Trophoblast cell (in vitro differentiated cells and primary cell): ENCODE measurements around the gene ANKRD6.

ENCODE experiments used
- DNase-seq, 2 donors: peaks; one replicate each; pipeline ENCODE4 v3.0.0-alpha.2; 2016
- H2AFZ ChIP-seq: 2 replicates; pipeline ENCODE4 v1.6.1; 2013; ENCODE audit warnings: low read length, moderate library complexity, mild to moderate bottlenecking; ENCODE audit not compliant: insufficient read depth, poor library complexity
- H2AK5ac ChIP-seq: 2 replicates; pipeline ENCODE4 v1.6.1; 2013; ENCODE audit warnings: mild to moderate bottlenecking, low read length
- H2BK120ac ChIP-seq: 2 replicates; pipeline ENCODE4 v1.6.1; 2013; ENCODE audit warnings: low read length, mild to moderate bottlenecking, moderate library complexity; ENCODE audit not compliant: insufficient read depth, poor library complexity
- H2BK12ac ChIP-seq: 2 replicates; pipeline ENCODE4 v1.6.1; 2013; ENCODE audit warnings: mild to moderate bottlenecking, low read length, moderate library complexity
- H2BK5ac ChIP-seq: 2 replicates; pipeline ENCODE4 v1.6.1; 2013; ENCODE audit warnings: low read length, low read depth, moderate library complexity, mild to moderate bottlenecking; ENCODE audit not compliant: poor library complexity
- H3K14ac ChIP-seq: 2 replicates; pipeline ENCODE4 v1.6.1; 2013; ENCODE audit warnings: mild to moderate bottlenecking, low read length
- H3K18ac ChIP-seq: 2 replicates; pipeline ENCODE4 v1.6.1; 2013; ENCODE audit warnings: mild to moderate bottlenecking, low read length
- H3K23ac ChIP-seq: 2 replicates; pipeline ENCODE4 v1.6.1; 2013; ENCODE audit warnings: low read length
- H3K27ac ChIP-seq: 2 replicates; pipeline ENCODE4 v1.5.1; 2013; ENCODE audit warnings: low read depth, mild to moderate bottlenecking, inconsistent platforms, low read length, moderate library complexity
- H3K27me3 ChIP-seq: 2 replicates; pipeline ENCODE4 v1.6.1; 2013; ENCODE audit warnings: inconsistent platforms, mild to moderate bottlenecking, low read length, moderate library complexity; ENCODE audit not compliant: insufficient read depth
- H3K36me3 ChIP-seq, 2 experiments: 1 replicate in 1 of 2; 2 replicates in 1 of 2; pipeline ENCODE4 v1.6.1; 2013; ENCODE audit warnings: low read length in 2 of 2, mild to moderate bottlenecking in 2 of 2, moderate library complexity in 1 of 2; ENCODE audit not compliant: insufficient read depth in 2 of 2, control insufficient read depth in 1 of 2
- H3K4ac ChIP-seq: 2 replicates; pipeline ENCODE4 v1.6.1; 2013; ENCODE audit warnings: low read depth, mild to moderate bottlenecking, low read length, moderate library complexity
- H3K4me1 ChIP-seq, 2 experiments: 1 replicate in 1 of 2; 2 replicates in 1 of 2; pipeline ENCODE4 v1.6.1; 2013; ENCODE audit warnings: low read length in 2 of 2, mild to moderate bottlenecking in 2 of 2, moderate library complexity in 1 of 2; ENCODE audit not compliant: insufficient read depth in 2 of 2, control insufficient read depth in 1 of 2
- H3K4me2 ChIP-seq: 2 replicates; pipeline ENCODE4 v1.6.1; 2013; ENCODE audit warnings: inconsistent platforms, mild to moderate bottlenecking, low read length, moderate library complexity
- H3K4me3 ChIP-seq: 2 replicates; pipeline ENCODE4 v1.5.1; 2013; ENCODE audit warnings: mild to moderate bottlenecking, low read depth, low read length, inconsistent platforms
- H3K79me1 ChIP-seq: one replicate; pipeline ENCODE4 v1.6.1; 2013; ENCODE audit warnings: low read length
- H3K79me2 ChIP-seq: 2 replicates; pipeline ENCODE4 v1.6.1; 2013; ENCODE audit warnings: low read length, mild to moderate bottlenecking; ENCODE audit not compliant: control insufficient read depth, insufficient read depth, poor library complexity
- H3K9ac ChIP-seq: 2 replicates; pipeline ENCODE4 v1.6.1; 2013; ENCODE audit warnings: mild to moderate bottlenecking, low read length
- H3K9me3 ChIP-seq: 2 replicates; pipeline ENCODE4 v1.6.1; 2013; ENCODE audit warnings: low read depth, mild to moderate bottlenecking, control low read depth, inconsistent platforms, low read length; ENCODE audit not compliant: insufficient read depth
- H4K12ac ChIP-seq: 2 replicates; pipeline ENCODE4 v1.6.1; 2013; ENCODE audit warnings: low read depth, mild to moderate bottlenecking, low read length, moderate library complexity
- H4K8ac ChIP-seq: 2 replicates; pipeline ENCODE4 v1.6.1; 2013; ENCODE audit warnings: low read depth, mild to moderate bottlenecking, low read length, moderate library complexity
- H4K91ac ChIP-seq: one replicate; pipeline ENCODE4 v1.6.1; 2013; ENCODE audit warnings: low read depth, mild to moderate bottlenecking, low read length, moderate library complexity
- WGBS: extraction: QIAGEN DNeasy Blood & Tissue Kit; methylation state at CpG from one replicate; pipeline ENCODE4 v1.1.7; 2013; ENCODE audit warnings: missing lambda C conversion rate; ENCODE audit not compliant: insufficient read length, insufficient coverage; ENCODE audit errors: extremely low coverage; 5-methylcytosine and 5-hydroxymethylcytosine counted together

Gene ANKRD6

DNA sequence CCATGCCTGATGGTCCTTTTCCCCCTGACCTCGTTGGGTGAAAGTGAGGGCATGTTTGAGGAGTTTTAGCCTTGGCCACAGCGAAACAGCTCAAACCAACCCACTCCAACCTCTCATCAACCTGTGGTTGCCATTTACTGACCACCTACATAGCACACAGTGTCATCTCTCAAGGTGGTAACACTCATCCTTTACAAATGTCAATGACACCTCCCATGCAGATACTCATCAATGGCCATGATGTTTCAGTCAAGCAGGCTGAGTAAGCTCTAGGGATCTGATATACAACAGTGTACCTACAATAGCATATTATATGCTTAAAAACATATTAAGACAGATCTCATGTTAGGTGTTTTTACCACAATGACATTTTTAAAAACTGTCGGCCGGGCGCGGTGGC, 30.2 kb upstream of the ANKRD6 start:
- Histone ChIP-seq H3K9me3 (no peaks in the 10 kb centered on the region), H2AK5ac (no peak overlapping the region), H3K27me3 (no peaks in the 10 kb centered on the region), H2BK120ac (no peak overlapping the region), H3K4me2 (no peak overlapping the region), H4K12ac (no peak overlapping the region), H2BK12ac (no peak overlapping the region), H2BK5ac (no peak overlapping the region), H3K9ac (no peak overlapping the region), H3K27ac (no peak overlapping the region), H4K91ac (no peak overlapping the region), H3K36me3 (no peaks in the 10 kb centered on the region), H3K4ac (no peak overlapping the region), H3K14ac (no peak overlapping the region), H3K4me1 (no peaks in the 10 kb centered on the region), H3K79me2 (no peaks in the 10 kb centered on the region), H3K79me1 (no peaks in the 10 kb centered on the region), H3K23ac (no peak overlapping the region), H3K18ac (no peak overlapping the region), H3K4me3 (no peak overlapping the region), H4K8ac (no peak overlapping the region), H2AFZ (no peak overlapping the region)
- DNase-seq: no peak
- WGBS: no CpG with 5 or more reads among the region's 6 CpGs

DNA sequence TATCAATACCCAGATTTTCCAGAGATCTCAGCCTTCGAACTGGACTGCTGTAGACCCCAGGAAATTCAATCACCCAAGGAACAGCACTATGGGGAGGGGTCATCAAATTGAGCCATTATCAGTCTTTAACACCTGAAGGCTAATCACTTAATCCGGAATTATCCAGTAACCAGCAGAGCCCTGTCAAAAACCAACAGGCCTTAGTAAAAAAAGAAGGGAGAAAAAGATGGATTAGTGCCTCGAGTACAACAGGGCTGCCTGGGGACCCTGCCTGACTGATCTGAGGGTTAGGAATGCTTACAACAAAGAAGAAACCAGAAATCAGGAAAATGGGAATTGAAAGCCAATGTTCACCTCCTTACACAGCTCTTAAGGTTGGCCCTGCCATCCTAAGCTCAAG, 28.4 kb upstream of the ANKRD6 start:
- Histone ChIP-seq H3K4ac (no peak overlapping the region), H3K9ac (no peak overlapping the region), H2BK120ac (no peak overlapping the region), H3K36me3 (no peaks in the 10 kb centered on the region), H4K12ac (no peak overlapping the region), H3K14ac (no peak overlapping the region), H2AFZ (no peak overlapping the region), H4K91ac (no peak overlapping the region), H3K4me1 (no peaks in the 10 kb centered on the region), H3K23ac (no peak overlapping the region), H3K79me1 (no peaks in the 10 kb centered on the region), H4K8ac (no peak overlapping the region), H3K79me2 (no peaks in the 10 kb centered on the region), H3K18ac (no peak overlapping the region), H2AK5ac (no peak overlapping the region), H3K4me3 (no peak overlapping the region), H2BK5ac (no peak overlapping the region), H3K27ac (no peak overlapping the region), H3K27me3 (peaks cover 4% of the 10 kb centered on the region), H2BK12ac (no peak overlapping the region), H3K9me3 (no peaks in the 10 kb centered on the region), H3K4me2 (no peak overlapping the region)
- DNase-seq: no peak
- no CpG with 5 or more reads among the region's 3 CpGs for WGBS

DNA sequence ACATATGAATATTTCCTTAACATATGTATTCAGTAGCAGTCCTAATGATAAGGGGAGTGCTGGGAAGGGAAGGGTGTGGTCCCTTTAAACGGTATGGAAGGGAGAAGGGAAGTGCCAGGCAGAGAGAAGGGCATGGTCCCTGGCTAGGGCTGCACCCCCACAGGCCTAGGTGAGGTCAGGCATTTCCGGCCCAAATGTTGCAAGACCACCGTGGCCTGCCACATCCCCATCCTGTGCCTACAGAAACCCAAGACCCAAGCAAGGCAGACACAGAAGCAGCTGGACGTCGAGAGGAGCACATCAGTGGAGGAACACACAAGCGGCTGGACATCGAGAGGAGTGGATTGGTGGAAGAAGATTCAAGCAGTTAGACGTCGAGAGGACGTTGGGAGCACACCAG, 26.8 kb upstream of the ANKRD6 start:
- WGBS: no CpG with 5 or more reads among the region's 10 CpGs
- no peak overlapping the region for H2BK5ac ChIP-seq
- no peak overlapping the region for H3K23ac ChIP-seq
- H2BK12ac ChIP-seq: no peak overlapping the region
- H3K14ac ChIP-seq: no peak overlapping the region
- no peak overlapping the region for H3K9ac ChIP-seq
- H3K4ac ChIP-seq: no peak overlapping the region
- peak overlapping the region; percentile 49 for H3K4me3 ChIP-seq
- H3K36me3 ChIP-seq: no peaks in the 10 kb centered on the region
- H3K4me2 ChIP-seq: no peak overlapping the region
- H3K79me1 ChIP-seq: no peaks in the 10 kb centered on the region
- H2AFZ ChIP-seq: no peak overlapping the region
- H3K79me2 ChIP-seq: no peaks in the 10 kb centered on the region
- no peak overlapping the region for H3K27ac ChIP-seq
- H4K91ac ChIP-seq: no peak overlapping the region
- H3K18ac ChIP-seq: no peak overlapping the region
- no peak overlapping the region for H4K8ac ChIP-seq
- H3K27me3 ChIP-seq: peaks cover 16% of the 10 kb centered on the region
- no peak overlapping the region for H4K12ac ChIP-seq
- peaks cover 0 to 2% of the 10 kb centered on the region in 2 experiments for H3K4me1 ChIP-seq
- no peak overlapping the region for H2BK120ac ChIP-seq
- no peak overlapping the region for H2AK5ac ChIP-seq
- DNase-seq: no peak
- H3K9me3 ChIP-seq: no peaks in the 10 kb centered on the region

DNA sequence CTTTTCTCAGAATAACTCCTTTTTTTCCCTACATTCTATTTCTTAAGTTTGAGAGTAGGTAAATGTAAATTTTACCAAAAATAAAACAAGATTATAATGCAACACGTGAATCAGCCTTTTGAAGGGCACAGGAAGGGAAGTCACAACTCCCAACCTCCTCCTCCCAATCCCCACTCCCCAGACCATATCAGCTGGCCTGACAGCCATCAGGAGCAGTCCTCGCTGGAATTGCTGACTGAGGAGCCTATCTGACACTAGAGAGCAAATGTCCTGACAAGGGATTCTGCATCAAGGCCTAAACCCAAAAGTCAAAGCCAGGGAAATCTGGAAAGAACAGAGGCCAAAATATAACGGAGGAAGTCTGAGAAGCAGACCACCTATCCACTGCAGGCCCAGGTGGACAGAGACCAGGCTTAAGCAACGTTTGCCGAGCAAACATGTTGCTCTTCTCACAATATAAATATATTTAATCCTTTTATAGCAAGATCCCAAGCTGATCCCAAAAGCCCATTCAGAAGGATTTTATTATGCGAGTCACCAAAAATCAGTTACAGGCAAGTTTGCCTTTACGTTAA, 23.4 kb upstream of the ANKRD6 start:
- WGBS: no CpG with 5 or more reads among the region's 7 CpGs
- no peak overlapping the region for H3K9ac ChIP-seq
- no peak overlapping the region for H3K4me3 ChIP-seq
- no peak overlapping the region for H2BK5ac ChIP-seq
- DNase-seq: no peak
- peaks cover 4% of the 10 kb centered on the region for H3K79me1 ChIP-seq
- no peak overlapping the region for H3K23ac ChIP-seq
- peaks cover 5% of the 10 kb centered on the region for H3K9me3 ChIP-seq
- H2BK12ac ChIP-seq: no peak overlapping the region
- H2AFZ ChIP-seq: no peak overlapping the region
- H4K91ac ChIP-seq: no peak overlapping the region
- H3K27ac ChIP-seq: no peak overlapping the region
- no peak overlapping the region for H4K12ac ChIP-seq
- H2BK120ac ChIP-seq: no peak overlapping the region
- H4K8ac ChIP-seq: no peak overlapping the region
- H3K79me2 ChIP-seq: peaks cover 3% of the 10 kb centered on the region
- H3K27me3 ChIP-seq: peaks cover 37% of the 10 kb centered on the region
- H3K36me3 ChIP-seq: no peaks in the 10 kb centered on the region
- H3K18ac ChIP-seq: no peak overlapping the region
- no peak overlapping the region for H3K4me2 ChIP-seq
- no peak overlapping the region for H3K4ac ChIP-seq
- H3K4me1 ChIP-seq: peaks cover 9 to 10% of the 10 kb centered on the region in 2 experiments
- H3K14ac ChIP-seq: no peak overlapping the region
- H2AK5ac ChIP-seq: no peak overlapping the region
